GM21576 (cell line): ENCODE measurements around the gene KRT81.
"Not testable (repeated sequence)": the region's sequence is repeated elsewhere in the genome, so short reads cannot be mapped to it uniquely, and the experiment has no call there.

Experiments
- ATAC-seq: cut with Tn5 transposase; IDR thresholded peaks from one replicate; pipeline ENCODE4 v1.9.1; 2021; ENCODE audit warnings: mild to moderate bottlenecking, moderate library complexity; ENCODE audit not compliant: unreplicated experiment

KRT81 gene

DNA sequence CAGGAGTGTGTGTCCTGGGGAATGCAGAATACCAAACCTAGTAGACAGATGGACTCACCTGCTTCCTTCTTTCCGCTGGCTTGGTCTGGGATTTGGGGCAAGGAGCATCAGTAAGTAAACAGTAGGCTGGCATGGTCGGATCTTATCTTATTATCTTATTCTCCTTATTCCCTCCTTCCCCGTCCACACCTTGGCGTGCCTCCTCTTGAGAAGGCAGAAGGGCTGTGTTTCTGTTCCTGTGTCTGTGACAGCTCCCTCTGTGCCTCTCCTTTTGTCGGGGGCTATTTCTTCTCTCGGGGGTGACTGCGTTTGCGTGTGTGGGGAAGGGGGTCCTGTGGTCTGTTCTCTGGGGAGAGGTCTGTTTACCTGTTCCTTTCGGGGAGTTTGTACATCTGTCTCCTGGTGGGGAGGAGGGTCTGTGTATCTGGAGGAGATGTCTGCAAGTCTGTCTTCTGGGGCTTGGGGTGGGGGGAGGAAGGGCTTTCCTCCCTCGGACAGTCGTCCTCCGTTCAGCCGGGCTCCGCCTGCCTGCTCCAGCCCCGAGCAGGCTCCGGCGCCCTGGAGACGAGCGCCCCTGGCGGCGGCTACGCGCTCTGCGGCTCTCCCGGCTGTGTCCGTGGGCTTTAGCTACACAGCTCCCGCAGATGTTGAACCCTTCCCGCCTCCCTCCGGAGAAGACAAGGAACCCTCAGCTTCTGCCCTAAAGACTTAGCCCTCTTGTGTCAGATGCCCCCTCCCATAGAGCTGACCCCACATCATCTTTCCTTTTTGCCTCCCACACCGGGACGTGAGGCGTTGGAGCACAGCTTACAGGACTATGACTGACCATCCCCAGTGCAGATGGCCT, 12.5 kb downstream of the KRT81 start:
- ATAC-seq = no peak

DNA sequence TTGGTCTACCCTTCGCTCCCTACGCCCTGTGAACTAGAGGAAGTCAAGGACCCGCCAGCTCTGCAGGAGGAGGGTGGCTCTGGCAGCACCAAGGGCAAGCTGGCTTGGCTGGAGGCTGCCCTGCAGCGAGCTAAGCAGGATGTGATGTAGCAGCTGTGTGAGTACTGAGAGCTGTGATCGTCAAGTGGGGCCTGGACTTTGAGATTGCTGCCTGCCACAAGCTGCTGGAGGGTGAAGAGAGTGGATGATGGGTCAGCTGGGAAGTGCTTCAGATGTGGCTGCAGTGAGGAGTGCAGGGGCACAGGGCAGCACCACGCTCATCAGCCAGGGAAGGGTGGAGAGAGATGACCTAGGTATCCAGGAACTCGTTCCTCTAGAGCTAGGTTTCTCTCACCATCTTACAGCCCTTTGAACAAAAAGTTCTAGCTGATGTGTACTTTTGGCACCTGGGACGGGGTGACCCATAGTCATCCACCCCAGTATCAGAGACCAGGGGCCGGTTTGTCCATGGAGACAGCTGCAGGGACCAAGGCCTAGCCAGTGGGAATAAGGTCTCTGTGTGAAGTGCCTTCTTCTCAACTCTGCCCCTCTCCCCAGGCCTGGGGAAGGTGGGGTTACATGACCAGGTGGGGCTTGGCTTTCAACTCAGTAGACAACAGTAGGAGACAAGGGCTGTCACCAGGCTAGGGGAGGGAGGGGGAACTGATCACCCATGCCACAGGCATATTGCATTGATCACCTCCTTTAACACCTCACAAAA, 13.7 kb downstream of the KRT81 start:
- no peak for ATAC-seq

- no peak for ATAC-seq
These were observed 15.6 kb downstream of the KRT81 start for GRCh38 chr12:52275686-52276085.

GRCh38 chr12:52274521-52275120, 16.7 kb downstream of the KRT81 start, which contains the start of gene KRT86:
KRT86 (plus strand) TSS chr12:52274645; CDS start chr12:52301917, 27,272 bp downstream.
- ATAC-seq = no peak

- no peak for ATAC-seq
These were observed 20.2 kb downstream of the KRT81 start for GRCh38 chr12:52271158-52271557.

DNA sequence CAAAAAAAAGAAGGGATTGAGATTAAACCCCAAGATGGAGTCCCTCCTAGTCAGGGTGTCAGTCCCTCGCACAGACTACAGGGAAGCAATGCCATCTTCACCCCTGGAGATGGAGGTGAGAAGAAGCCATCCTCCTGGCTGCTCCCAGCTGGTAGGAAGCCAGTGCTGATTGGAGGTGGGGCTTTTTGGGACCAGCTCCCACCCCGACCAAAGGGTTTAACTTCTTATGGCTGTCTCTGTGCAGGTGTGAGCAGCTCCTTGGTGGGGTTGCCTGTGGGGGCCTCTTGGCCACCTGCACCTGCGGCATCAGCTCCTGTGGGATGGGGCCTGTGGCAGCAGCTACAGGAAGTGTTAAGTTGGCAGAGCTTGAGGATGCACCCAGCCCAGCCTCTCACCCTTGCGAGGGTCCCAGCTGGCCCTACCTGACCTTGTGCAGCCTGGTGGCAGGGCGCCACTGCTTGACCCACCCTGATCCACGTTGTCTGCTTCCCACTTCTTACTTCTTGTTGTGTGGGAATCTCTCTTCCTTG, 20.7 kb downstream of the KRT81 start:
- ATAC-seq = no peak

DNA sequence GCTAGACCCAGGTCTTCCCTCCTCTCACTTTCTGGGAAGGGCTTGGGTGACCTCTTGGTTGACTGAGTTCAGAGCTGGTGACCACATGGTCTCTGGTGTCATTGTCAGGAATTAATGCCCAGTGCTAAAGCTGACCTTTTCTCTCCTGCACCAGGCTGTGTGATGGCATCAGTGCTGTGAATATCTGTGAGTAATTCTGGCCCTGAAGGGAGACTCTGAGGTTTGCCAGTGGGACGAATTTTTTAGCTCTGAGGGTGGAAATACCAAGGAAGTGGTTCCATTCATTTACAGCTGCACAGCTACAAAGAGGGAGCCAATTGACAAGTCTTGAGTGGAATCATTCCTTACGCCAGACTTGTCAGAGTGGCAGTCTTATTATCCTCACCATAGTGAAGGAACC, 23.1 kb downstream of the KRT81 start:
- ATAC-seq = no peak

- no peak for ATAC-seq
These were observed 23.6 kb downstream of the KRT81 start for GRCh38 chr12:52267699-52268098.

GRCh38 chr12:52267266-52267665, 24.1 kb downstream of the KRT81 start:
- ATAC-seq = no peak

DNA sequence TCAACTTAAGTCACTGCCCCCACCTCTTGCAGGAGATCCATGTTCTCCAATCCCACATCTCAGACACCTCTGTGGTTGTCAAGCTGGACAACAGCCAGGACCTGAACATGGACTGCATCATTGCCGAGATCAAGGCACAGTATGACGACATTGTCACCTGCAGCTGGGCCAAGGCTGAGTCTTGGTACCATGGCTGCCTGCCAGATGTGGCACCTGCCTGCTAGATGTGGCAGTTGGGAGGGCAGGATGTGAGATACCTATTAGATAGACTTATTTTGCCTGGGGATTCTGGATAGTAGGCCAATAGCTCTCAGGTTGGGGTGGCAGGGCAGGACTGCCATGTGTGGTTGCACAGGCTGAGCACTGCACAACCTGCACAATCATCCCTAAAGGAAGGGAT, 24.8 kb downstream of the KRT81 start:
- ATAC-seq = no peak

- ATAC-seq = no peak
These were observed 26.9 kb downstream of the KRT81 start for GRCh38 chr12:52264435-52264825.

DNA sequence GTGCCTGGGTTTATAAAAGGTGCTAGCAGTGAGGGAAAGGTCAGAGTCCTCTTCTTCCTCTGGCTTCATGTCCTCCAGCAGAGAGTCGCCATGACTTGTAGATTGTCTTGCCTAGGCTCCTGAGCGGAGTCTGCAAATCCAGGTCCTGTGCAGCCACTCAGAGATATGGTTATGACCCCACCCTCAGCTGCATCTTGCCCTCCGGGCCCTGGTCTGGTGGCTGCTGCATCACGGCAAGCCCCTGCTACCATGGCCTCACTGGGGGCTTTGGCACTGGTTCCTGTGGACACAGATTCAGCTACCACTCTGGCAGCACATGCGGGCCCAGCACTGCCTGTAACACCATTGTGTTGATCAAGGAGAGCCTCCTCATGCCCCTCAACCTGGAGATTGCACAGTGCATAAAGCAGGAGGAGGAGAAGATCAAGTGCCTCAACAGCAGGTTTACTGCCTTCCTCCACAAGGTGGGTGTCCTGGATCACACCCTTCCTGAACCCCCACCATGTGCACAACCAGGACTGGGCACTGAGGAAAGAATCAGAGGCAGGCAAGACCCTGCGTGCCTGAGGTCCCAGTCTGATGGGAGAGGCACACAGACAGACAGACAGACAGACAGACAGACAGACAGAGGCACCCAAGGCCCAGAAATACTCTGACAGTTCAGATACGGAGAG, 27.4 kb downstream of the KRT81 start:
- ATAC-seq = no peak

GRCh38 chr12:52262286-52262685, 29.0 kb downstream of the KRT81 start:
- no peak for ATAC-seq

DNA sequence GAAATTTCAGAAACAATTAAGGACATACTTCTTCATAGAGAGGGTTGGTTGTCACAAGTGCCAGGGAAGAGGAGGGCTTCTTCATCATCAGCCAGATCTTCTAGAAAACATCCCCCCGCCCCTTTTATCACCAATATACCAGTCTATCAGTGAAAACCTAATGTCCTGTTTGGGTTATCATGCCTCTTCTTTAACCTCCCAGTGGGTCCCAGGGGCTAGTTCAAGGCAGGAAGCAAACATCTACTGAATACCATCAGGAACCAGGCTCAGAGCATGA, 30.2 kb downstream of the KRT81 start:
- no peak for ATAC-seq

DNA sequence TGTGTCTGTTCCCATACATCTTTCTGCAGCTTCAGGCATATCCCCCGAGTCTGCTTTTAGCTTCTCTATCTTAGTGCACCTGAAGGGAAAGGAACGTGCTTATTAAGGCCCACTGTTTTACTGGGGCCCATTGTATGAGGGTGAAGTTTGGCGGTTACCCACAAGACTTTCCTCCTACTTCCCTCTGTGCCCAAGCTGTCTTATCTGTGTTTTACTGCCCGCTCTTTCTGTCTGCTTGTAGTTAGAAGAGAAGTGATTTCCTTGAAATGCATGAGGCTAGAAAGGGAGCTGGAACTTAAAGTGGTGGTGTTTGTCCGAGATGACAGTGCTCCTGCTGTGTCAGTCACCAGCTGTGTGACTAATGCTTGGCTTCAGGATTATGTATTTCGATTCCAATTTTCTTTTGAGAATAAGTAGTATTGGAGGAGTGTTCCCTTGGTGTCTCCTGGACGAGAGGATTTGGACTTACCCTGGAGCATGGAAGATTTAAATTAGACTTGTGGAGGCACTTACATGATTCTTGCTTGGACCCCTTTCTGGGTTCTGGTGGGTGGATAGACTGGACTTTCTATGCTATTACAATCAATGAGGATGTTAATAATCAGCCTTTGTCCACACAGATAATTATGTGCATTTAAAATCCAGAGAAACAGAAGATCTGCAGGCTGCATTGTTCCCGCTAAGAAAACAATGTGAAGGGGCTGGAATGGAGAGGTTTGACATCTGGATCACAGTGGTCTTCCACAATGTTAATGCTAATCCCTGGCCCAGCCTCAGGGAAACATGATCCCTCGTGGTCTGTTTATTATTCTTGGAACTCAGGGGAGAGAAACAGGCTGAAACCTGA, 30.8 kb downstream of the KRT81 start:
- ATAC-seq = no peak

GRCh38 chr12:52259657-52260243, 31.6 kb downstream of the KRT81 start:
- no peak for ATAC-seq

- no peak for ATAC-seq
These were observed 32.9 kb downstream of the KRT81 start for GRCh38 chr12:52258335-52258901.

- ATAC-seq = not testable (repeated sequence)
These were observed 33.4 kb downstream of the KRT81 start for GRCh38 chr12:52257922-52258321.

- ATAC-seq = no peak
These were observed 34.2 kb downstream of the KRT81 start for GRCh38 chr12:52257074-52257551.
